Hematopoietic multipotent progenitor cell treated with erythropoietin and hydrocortisone succinate and interleukin-3 and kit ligand, for 4 days (in vitro differentiated cells): ENCODE results near the gene CALHM6.

Experiments used
- DNase-seq: peaks from one replicate; pipeline ENCODE4 v3.0.0-alpha.2; 2015

CALHM6 gene

DNA sequence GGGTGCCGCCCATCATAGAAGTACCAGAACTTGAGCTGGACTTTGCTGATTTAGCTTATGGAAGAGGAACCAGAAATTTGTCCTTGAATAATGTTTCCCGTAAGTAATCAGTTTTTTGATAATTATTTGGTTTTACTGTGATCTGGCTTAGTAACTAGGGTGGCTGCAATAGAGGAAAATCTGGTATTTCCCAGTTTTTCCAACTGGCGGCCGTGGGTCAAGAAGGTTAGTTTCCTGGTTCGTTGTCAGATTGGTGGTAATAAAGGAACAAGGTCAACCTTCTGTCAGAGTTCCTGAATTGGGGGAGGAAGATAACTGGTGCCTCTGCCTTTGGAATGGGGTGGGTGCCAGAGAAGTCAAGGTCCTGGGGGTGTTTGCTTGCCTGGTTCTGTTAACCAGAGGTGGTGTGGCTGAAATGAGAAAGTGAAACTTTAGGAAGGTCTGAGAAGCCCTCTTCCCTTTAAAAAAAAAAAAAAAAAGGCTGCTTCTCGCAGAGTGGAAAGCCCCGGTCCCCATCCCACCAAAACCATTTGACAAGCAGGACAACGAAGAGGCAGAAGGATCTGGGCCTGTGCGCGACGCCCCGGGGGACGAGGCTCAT lies at the start of gene CALHM6:
Gene CALHM6, plus strand, starts transcription at position 45 of the 601 bp plus-strand sequence. Its CDS starts 555 bp downstream, at position 600.
- no peak for DNase-seq

DNA sequence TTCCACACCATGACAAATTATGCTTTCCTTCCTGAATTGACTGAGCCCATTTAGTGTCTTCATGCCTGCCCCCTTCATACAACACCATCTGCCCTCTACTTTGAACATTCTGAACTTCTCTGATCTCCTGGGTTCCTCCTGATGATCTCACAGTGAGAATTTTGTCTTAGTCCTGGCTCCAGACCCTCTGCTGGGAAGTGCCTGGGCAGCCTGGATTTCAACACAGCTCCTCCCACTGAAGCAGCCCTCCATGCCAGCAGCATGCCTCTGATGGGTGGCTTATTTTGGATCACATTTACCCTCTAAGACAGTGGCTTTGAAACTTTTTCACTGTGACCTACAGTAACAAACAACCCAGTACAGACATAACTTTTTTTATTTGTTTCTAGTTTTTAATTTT lies 48.9 kb upstream of the CALHM6 start:
- DNase-seq, result no peak

DNA sequence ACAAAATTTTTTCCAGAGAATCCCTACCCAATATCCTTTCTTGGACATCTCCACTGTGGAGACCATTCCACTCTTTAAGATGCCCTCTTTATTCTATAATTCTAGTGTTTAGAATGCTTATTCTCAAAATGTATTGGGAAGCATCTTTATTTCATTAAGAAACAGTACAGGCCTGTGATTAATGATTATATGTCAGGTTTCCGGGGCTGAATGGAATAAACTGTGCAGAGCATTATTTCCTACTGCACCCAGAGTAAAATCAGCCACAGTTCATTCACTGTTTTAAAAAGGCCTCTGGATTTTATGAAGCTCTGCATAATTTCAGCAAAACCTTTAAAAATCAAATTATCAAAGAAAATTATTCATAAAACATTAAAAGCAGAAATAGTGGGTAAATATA lies 47.8 kb upstream of the CALHM6 start:
- no peak for DNase-seq

DNA sequence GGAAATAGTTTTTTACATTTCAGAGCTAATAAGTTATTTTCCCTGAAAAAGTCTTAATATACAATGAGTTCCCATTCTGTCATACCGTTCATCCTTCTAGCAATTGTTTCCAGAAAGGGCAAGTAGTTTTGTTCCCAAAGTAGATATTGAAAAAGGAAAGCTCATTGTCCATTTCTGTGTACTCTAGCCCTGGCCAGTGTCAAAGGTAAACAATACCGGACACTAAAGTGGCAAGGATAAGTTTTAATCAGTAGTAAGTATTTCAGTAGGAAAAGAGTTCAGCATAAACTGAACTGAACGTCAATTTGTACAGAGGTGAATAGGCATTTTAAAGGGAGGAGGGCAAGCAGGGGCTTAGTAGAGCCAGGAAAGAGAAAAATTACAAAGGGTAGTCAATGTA lies 43.5 kb upstream of the CALHM6 start:
- DNase-seq, result no peak

DNA sequence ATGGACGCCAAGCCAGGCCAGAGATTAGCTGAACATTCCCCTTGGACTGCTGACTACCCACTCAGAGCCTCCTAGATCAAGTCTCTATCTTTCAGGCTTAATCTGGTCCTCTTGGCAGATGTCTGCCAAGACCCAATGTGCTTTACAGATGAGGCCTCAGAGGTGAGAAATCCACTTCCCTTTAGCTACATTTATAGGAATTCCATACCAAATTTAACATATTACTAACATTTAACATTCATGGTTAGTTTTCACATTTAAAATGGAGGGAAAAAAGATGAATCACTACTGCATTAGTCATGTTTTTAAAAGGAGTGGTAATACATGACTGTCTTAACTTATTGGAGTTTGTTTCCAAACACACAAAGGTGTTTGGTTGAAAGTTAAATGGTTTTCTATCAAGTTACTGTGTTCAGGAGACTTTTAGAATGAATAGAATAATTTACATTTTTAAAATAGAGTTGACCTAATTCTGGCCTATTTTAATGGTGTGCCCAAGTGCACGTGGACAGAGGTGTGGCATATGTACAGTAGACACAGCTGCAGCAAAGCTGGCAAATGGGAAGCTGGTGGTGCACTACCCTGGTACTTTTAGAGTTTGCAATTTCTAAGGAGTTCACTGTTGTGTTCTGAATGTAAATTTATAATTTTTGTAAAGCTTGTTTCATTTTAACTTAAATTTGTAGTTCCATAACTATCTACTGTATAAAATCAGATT lies 41.9 kb upstream of the CALHM6 start:
- no peak for DNase-seq

DNA sequence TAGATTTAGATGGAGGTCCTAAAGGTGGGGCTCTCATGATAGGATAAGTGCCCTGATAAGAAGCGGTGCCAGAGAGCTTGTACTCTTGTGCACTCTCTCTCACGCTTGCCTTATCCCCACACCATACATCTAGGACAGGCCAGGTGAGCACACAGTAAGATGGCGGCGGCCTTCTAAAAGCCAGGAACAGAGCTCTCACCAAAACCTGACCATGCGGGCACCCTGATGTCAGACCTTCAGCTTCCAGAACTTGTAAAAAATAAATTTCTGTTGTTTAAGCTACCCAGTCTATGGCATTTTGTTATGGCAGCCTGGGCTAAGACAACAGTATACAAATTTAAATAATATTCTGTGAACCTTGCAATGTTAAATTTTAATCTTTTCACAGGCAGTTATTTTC lies 40.8 kb upstream of the CALHM6 start:
- DNase-seq, result no peak

DNA sequence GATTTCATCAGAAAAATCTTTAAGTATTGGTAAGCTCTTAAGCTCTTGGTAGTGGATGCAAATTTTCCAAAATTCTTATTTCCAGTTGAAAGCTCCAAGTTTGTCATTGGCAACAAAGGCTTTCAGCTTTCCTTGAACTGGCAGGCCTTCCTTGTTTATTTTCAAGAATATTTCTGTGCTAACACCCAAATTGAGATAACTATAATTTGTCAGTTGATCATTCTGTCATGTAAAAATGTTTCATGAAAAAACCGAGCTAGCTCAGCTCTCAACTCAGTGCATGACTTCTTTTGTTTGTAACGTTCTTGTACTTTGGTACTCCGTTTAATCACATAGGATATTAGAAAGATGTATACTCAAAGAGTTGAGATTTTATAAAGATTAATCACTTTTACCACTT lies 38.9 kb upstream of the CALHM6 start:
- no peak for DNase-seq

DNA sequence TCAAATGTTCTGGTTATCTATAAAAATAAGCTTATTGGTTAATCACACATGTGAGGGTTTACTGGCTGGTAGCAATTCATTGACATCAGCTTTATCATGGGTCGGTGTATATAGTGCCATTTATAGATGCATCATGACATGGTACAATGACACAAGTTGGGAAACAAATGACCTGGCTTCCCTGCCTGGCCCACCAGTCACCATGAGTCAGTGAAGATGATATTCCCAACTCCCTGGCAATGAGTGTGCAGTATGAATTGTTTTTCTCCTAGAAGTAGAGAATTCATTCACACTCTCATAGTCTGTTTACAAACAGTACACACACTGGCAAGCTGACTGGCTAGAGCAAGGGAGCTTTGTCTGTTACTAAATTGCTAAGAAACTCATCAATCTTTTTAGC lies 37.2 kb upstream of the CALHM6 start:
- DNase-seq, result no peak

DNA sequence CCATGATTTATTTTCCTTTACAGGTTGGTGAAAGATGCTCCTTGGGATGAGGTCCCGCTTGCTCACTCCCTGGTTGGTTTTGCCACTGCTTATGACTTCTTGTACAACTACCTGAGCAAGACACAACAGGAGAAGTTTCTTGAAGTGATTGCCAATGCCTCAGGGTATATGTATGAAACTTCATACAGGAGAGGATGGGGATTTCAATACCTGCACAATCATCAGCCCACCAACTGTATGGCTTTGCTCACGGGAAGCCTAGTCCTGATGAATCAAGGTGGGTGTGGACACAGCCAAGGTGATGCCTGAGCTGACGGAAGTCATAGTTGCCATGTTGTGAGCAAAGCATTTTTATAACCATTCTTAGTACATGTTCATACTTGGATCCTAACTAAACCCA lies 34.6 kb upstream of the CALHM6 start:
- no peak for DNase-seq

DNA sequence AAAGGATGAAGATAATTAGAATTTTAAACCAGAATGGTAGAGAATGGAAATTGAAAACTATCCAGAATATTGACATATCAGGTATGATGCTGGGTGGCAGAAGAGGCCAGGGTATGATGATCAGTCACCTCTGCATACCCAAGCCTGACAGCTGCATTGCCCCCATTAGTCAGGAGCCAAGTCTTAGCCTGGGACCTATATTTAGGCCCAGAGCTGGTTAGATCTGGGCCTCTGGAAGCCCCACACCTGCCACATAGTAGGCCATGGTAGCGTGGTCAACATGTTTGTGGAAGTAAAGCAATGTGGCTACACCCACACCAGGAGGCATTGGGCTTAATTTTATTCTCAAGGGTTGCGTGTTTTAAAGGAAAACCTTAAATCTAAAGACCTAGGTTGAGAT lies 32.1 kb upstream of the CALHM6 start:
- no peak for DNase-seq

DNA sequence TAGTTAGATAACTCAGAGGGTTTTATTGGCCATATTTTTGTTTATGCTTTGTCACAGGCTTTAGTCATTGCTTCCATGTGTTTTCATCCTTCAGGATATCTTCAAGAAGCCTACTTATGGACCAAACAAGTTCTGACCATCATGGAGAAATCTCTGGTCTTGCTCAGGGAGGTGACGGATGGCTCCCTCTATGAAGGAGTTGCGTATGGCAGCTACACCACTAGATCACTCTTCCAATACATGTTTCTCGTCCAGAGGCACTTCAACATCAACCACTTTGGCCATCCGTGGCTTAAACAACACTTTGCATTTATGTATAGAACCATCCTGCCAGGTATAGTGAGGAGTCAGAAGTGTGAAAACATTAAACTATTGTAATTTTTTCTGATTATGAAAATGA lies 30.3 kb upstream of the CALHM6 start:
- DNase-seq, result no peak

DNA sequence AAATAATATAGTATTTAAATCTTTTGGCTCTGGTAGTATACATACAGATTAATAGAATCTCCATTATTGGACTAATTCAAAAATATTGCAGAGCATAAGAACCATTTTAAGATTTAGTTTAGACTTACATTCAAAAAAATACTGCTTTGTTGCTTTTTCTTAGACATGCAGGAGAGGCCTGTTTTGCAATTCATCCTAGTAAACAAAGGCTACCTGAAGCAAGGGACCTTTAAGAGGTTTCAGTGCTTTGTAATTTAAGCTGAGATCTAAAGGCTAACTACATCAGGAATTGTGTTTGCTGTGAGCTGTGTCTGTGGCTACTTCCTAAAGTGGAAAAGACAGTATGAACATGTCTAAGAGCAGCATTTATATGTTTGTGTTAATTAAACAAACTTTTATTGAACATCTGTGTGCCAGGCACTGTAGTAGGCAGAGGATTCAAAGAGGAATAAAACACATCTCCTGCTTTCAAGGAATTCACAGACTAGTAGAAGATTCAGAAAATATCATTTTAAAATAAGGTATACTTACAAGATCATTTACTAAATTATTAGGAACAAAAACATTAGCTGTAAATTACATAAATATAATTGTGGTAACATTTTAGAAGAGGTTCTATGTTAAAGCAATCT lies 29.1 kb upstream of the CALHM6 start:
- no peak for DNase-seq

DNA sequence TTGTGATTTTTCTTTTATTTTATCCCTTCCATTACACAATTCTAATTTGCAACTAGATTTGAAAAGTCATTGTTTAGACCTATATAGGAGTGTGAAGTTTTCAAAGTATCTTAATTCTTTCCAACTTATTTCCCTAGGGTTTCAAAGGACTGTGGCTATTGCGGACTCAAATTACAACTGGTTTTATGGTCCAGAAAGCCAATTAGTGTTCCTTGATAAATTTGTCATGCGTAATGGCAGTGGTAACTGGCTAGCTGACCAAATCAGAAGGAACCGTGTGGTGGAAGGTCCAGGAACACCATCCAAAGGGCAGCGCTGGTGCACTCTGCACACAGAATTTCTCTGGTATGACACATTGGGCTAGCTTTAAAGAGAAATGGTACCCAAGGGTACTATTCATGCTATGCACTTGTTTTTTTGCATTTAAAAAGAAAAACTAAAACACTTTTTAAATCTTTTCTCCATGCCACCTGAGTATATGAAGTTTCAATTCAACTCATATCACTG lies 27.9 kb upstream of the CALHM6 start:
- no peak for DNase-seq

DNA sequence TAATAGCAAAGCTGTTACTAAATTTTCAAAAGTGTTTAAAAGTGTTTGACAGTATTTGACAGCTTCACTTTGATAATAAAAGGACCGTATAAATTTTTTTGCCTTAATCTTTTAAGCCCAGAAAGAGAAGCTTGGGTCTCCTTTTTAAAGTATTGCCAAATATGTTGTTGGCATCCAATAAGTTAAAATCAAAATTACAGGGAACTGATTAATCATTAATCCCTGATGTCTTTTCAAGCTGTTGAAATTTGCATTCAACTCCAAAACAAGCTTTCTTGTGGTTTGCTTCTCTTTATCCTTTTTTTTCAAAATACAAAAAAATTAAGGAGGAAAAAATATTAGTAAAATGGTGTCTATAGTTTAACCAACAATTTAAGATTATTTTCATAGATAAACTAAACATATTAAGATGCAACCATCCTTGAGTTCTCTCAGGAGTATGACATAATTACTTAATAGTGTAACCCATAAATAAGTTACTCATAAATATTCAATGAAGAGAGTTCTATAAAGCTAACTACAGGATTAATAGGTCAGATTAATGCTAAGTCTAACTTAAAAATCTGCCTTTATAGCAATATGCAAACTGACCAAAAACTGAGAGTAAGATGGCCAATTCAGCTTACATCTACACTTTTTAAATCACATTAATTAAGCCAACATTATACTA lies 27.0 kb upstream of the CALHM6 start:
- no peak for DNase-seq

DNA sequence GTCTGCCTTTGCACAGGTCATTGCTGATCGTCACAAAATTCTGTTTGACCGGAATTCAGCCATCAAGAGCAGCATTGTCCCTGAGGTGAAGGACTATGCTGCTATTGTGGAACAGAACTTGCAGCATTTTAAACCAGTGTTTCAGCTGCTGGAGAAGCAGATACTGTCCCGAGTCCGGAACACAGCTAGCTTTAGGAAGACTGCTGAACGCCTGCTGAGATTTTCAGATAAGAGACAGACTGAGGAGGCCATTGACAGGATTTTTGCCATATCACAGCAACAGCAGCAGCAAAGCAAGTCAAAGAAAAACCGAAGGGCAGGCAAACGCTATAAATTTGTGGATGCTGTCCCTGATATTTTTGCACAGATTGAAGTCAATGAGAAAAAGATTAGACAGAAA lies 24.6 kb upstream of the CALHM6 start:
- DNase-seq, result no peak

DNA sequence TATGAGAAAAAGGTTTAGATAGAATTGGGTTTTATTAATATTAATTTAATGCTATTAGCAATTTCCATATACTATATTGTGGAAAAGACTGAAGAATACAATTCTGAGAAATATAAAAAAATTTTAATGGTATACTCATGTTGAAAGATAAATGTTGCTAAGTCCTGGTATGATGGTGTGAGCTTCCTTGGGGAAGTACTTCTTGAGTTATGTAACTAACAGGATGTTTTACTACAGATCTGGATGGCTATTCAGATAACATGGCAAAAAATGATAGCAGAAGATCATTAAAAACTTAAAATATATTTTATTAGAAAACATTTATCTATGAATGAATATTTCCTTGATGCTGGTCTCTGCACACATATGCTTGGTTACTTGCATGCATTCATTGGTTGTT lies 23.5 kb upstream of the CALHM6 start:
- no peak for DNase-seq

DNA sequence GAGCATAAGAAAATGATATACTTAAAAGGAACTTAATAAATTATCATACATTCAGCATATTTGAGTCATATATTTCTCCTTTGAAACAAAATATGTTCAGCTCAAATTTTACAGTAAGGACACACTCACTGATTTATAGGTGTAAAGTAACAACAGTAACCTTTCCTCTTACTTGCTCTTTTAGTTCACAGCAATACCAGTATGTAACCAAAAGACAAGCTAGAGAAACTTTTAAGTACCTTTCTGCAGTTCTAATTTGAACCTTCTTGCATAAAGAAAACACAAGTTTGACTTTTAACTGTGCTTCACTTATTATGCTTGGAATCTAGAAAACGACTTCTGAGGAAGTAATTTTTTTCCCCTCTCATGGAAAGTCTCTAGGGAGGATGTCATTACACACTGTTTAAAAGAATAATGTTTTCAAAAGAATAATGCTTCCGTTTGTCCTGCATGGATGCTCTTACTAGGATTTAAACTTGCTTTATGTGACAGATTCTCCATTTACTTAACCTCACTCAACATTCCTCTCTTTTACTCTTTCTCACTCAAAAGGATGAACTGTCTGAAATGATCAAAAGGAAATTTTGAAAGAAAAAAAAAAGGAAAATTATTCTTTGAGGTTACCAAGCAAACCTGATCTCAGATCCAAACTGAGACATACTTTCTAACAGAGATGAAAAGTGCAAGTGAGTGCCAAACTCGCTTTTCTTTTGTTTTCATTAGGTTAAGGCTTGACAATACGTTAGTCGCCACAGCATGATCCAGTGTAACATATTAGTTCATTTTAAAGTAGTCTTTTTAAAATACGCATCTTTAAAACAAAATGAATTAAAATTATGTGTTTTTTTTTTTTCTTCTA lies 22.4 kb upstream of the CALHM6 start:
- DNase-seq, result no peak

DNA sequence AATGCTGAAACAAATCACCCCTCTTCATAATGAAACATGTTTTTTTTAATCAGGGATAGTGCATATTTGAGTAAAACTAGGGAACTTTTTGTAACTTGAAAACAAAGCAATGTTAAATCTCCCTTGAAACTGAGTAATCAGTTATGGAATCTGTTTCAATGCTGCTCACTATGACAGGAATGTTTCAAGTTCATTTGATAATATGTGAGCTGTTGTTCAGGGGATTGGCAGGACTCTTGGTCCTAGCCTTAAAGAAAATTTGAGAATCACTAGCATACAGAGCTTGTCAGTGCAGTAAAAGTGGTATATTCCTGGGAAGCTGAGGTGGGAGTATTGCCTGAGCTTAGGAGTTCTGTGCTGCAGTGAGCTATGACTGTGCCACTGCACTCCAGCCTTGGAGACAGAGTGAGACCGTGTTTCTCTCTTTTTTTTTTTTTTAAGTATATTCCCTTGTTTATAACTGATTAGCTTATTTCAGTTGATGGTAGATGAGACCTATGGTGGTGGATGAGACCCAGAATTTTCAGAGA lies 21.6 kb upstream of the CALHM6 start:
- DNase-seq, result no peak

DNA sequence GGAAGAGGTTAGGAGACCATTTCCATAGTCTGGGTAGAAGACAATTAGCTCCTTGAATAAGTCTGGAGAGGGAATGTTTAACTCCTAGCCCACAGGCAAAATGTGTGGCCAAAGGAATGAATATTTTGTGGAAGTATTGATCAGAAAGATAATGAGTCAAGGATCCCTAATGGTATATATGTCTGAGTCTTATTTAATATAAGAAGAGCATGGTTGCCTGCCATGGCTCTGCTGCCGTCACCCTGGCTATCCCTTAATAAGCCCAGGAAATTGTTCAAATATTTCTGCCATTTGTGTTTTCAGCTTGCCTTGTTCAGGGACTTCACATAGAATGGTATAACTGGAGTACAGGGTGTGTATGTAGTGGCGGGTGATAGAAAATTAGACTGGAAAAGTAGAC lies 18.1 kb upstream of the CALHM6 start:
- DNase-seq, result no peak

DNA sequence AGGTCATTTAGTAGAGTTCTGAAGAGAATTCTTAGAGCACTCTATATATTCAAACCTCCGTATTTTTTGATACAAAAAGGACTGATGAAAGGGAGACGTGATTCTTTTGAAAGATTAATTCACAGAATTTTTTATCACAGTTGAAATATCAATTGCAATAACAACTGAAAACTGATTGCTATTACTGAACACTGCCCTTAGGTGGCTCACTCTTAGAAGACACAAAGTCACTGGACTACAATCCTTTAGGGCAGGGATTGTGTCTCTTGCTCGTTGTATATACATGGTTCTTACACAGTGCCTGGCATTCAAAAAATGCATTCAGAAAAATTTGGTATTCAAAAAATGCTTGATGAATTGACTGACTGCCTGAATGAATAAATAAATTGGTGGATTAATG lies 17.1 kb upstream of the CALHM6 start:
- DNase-seq, result peak; percentile 76

DNA sequence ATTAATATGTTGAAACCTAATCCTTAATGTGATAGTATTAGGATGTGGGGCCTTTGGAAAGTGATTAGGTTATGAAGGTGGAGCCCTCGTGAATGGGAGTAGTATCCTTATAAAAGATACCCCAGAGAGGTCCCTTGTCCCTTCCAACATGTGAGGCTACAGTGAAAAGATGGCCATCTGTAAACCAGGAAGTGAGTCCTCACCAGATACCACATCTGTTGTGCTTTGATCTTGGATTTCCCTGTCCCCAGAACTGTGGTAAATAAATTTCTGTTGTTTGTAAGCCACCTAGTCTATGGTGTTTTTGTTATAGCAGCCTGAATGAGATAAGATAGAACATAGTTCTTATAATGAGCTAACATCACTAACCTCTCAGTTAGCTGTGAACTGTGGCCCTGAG lies 16.6 kb upstream of the CALHM6 start:
- DNase-seq, result no peak

DNA sequence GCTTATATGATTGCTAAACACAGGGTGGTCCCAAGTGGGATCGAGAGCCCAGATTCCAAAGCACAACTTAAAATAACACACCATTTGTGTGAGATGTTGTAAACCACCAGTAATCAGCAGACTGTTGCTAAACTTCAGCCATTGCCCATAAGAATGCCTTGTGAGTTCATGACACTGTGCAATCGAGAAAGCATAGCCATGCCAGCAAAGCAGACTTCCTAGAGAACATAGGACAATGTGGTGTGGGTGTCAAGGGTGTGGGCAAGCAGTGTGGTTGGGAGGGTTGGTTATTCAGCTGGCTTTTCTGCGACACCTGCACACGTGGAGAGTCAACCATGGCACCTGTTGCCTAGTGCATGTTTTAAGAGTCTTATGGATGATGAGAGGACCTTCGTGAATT lies 16.1 kb upstream of the CALHM6 start:
- DNase-seq, result no peak

DNA sequence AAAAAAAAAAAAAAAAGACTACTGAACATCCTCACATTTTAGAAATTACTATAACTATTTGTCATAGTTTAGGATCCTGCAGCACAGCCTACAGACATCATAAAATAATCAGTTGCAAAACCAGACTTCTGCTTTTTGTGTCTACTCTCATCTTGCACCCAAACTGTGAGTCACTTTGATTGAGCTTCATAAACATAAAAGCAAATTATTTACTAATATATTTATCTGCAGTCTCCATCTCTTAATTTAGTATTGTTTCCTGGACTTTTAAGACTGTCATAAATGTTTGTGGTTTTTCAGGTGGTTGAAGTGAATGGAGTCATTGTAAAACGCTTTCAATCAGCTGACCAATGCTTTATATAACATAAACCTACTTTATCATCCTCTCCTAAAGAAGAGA lies 14.8 kb upstream of the CALHM6 start:
- DNase-seq, result peak; percentile 73
